CD8-positive, alpha-beta memory T cell (primary cell): ENCODE data around the gene CAPN15. TPM values are rescaled to one million over a fixed set of nuclear protein-coding genes. Genes with fewer than 3 reads are reported as not detected.
A peak's percentile ranks its signal among the peaks of the same experiment; 100 is the strongest.

ENCODE experiments used
- CTCF ChIA-PET: fragments of 350-600 bp; sonication (Branson Sonifier 250); formaldehyde crosslinking; loops from one replicate; lab custom pipeline; 2021; ENCODE audit warnings: antibody characterized with exemption; lab: Charles Lee
- POLR2A ChIA-PET: fragments of 350-600 bp; sonication (Branson Sonifier 250); formaldehyde crosslinking; loops from one replicate; lab custom pipeline; 2021; ENCODE audit warnings: antibody characterized with exemption; lab: Charles Lee
- DNase-seq, 5 donors: peaks; one replicate each; pipeline versions ENCODE4 v3.0.0 to v3.0.0-alpha.2; 2020 to 2022; ENCODE audit warnings: mixed read lengths in 1 of 5
- H3K27ac ChIP-seq: one replicate; pipeline ENCODE4 v1.7.0; 2013; ENCODE audit warnings: low read depth, mild to moderate bottlenecking, low read length, moderate library complexity
- H3K27me3 ChIP-seq: 2 replicates; pipeline ENCODE4 v1.7.0; 2013; ENCODE audit warnings: low read length, mild to moderate bottlenecking; ENCODE audit not compliant: insufficient read depth, poor library complexity, severe bottlenecking
- H3K36me3 ChIP-seq: 2 replicates; pipeline ENCODE4 v1.7.0; 2013; ENCODE audit warnings: mild to moderate bottlenecking, low read length, moderate library complexity; ENCODE audit not compliant: insufficient read depth
- H3K4me1 ChIP-seq: 2 replicates; pipeline ENCODE4 v1.7.0; 2013; ENCODE audit warnings: mild to moderate bottlenecking, low read length, moderate library complexity; ENCODE audit not compliant: insufficient read depth
- H3K4me3 ChIP-seq: 2 replicates; pipeline ENCODE4 v1.7.0; 2013; ENCODE audit warnings: mild to moderate bottlenecking, low read length
- H3K9me3 ChIP-seq: 2 replicates; pipeline ENCODE4 v1.7.0; 2013; ENCODE audit warnings: mild to moderate bottlenecking, low read length
- H3K27ac Mint-ChIP-seq, 8 donors: one replicate each; pipeline ENCODE4 v1.8.0; 2020 to 2021; ENCODE audit warnings: mixed read lengths in 8 of 8, mild to moderate bottlenecking in 6 of 8, inconsistent platforms in 3 of 8, moderate library complexity in 3 of 8
- H3K27me3 Mint-ChIP-seq, 2 donors: one replicate each; pipeline ENCODE4 v1.8.0; 2020 to 2021; ENCODE audit warnings: mixed read lengths in 2 of 2, mild to moderate bottlenecking in 1 of 2, moderate library complexity in 1 of 2
- H3K36me3 Mint-ChIP-seq, 3 donors: one replicate each; pipeline ENCODE4 v1.8.0; 2020 to 2021; ENCODE audit warnings: mixed read lengths in 3 of 3, inconsistent platforms in 1 of 3, mild to moderate bottlenecking in 1 of 3
- H3K4me1 Mint-ChIP-seq, 3 donors: one replicate each; pipeline ENCODE4 v1.8.0; 2020 to 2021; ENCODE audit warnings: mixed read lengths in 3 of 3, inconsistent platforms in 1 of 3, mild to moderate bottlenecking in 1 of 3
- H3K4me3 Mint-ChIP-seq, 7 donors: one replicate each; pipeline ENCODE4 v1.8.0; 2020 to 2021; ENCODE audit warnings: mixed read lengths in 7 of 7, mild to moderate bottlenecking in 6 of 7, moderate library complexity in 4 of 7, inconsistent platforms in 2 of 7
- H3K9me3 Mint-ChIP-seq, 5 donors: one replicate each; pipeline ENCODE4 v1.8.0; 2020 to 2022; ENCODE audit warnings: mixed read lengths in 5 of 5, mild to moderate bottlenecking in 3 of 5, moderate library complexity in 2 of 5, inconsistent platforms in 1 of 5
- polyA plus RNA-seq: library from polyadenylated mRNA; unstranded; fragments of 300-500 nt; fragmentation: Illumina TruSeq; gene quantifications from one replicate; pipeline ENCODE4 v1.2.3, GENCODE V29; 2021
- total RNA-seq, 2 experiments: library from RNA; stranded (reverse); gene quantifications; one replicate each; pipeline ENCODE4 v1.2.3, GENCODE V29; 2021

Gene CAPN15
- total and polyA plus RNA-seq, 3 experiments from 2014 or later: 15.5 to 98.6 (median 91.9) TPM

DNA sequence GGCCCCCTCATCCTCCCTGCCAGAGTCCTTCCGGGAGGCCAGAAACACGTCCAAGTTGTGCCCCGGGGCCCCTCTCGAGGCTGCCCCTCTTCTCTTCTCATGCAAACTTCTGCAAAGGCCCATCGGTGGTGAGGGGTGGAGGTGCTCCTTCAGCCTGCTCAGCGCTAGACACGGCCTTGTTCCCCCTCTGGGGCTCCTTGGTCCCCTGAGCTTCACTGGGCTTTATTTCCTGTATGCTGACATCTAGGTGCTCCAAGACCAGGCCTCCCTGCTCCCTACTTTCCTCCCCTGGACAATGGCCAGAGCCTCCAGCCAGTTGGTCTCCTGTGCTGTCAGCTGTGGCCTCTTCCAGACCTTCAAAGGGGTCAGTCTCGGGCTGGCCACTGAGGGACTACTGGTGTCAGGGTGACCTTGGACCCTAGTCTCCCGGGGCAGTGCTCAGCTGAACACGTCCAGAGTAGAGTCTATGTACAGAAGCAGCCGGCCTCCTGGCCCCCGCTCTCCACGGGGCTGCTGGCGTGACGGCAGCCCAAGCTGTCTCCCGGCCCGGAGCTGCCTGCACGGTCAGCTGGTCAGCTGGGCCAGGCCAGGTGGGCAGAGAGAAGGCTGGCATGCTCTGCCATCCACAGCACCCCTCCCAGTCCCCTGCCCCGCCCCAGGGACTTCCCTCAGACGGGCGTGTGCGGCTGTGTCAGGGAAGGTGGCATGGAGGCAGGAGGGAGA, 30.9 kb downstream of the CAPN15 start:
- H3K27ac ChIP-seq: no peak overlapping the region
- peaks cover 11% of the 10 kb centered on the region for H3K27me3 ChIP-seq
- H3K36me3 ChIP-seq: no peaks in the 10 kb centered on the region
- H3K4me3 Mint-ChIP-seq: peak overlapping the region in 1 of 7 donors; percentile 23
- peaks cover 0 to 4% (median 0%) of the 10 kb centered on the region in 3 donors for H3K36me3 Mint-ChIP-seq
- ChIA-PET CTCF (no interaction called here), POLR2A (interaction anchor here (0.5 kb wide), 1 partner anchor 25 kb away, joined by 3 read pairs; no protein-coding TSS in a partner anchor)
- no peak overlapping the region for H3K4me3 ChIP-seq
- H3K27ac Mint-ChIP-seq: no peak overlapping the region
- H3K9me3 ChIP-seq: no peaks in the 10 kb centered on the region
- DNase-seq: no peak
- H3K4me1 Mint-ChIP-seq: no peaks in the 10 kb centered on the region
- peaks cover 3 to 4% of the 10 kb centered on the region in 2 donors for H3K27me3 Mint-ChIP-seq
- no peaks in the 10 kb centered on the region for H3K9me3 Mint-ChIP-seq
- no peaks in the 10 kb centered on the region for H3K4me1 ChIP-seq

DNA sequence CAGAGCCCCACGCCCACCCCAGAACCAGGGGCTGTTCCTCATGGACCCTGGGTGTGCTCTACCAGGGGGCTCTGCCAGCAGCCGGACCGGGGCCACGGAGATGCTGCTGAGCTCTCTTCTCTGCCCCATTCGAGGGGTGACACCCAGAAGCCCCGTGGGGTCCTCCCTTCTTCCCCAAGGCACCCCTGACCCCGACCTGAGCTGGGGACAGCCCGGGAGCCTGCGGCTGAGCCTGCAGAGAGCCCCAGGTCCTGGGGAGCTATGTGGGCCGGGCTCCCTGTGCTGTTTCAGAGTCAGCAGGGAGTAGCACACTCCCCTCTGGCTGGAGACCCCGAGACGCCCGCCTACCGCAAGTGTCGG, 31.5 kb downstream of the CAPN15 start:
- no peak overlapping the region for H3K27ac ChIP-seq
- Mint-ChIP-seq H3K9me3 (no peaks in the 10 kb centered on the region), H3K4me1 (no peaks in the 10 kb centered on the region), H3K27me3 (peaks cover 3 to 4% of the 10 kb centered on the region in 2 donors), H3K36me3 (peaks cover 0 to 4% (median 0%) of the 10 kb centered on the region in 3 donors), H3K27ac (no peak overlapping the region), H3K4me3 (no peak overlapping the region)
- no peaks in the 10 kb centered on the region for H3K9me3 ChIP-seq
- peaks cover 11% of the 10 kb centered on the region for H3K27me3 ChIP-seq
- ChIA-PET CTCF (no interaction called here), POLR2A (interaction anchor here (0.5 kb wide), 1 partner anchor 25 kb away, joined by 3 read pairs; no protein-coding TSS in a partner anchor)
- no peak for DNase-seq
- no peak overlapping the region for H3K4me3 ChIP-seq
- no peaks in the 10 kb centered on the region for H3K36me3 ChIP-seq
- no peaks in the 10 kb centered on the region for H3K4me1 ChIP-seq

DNA sequence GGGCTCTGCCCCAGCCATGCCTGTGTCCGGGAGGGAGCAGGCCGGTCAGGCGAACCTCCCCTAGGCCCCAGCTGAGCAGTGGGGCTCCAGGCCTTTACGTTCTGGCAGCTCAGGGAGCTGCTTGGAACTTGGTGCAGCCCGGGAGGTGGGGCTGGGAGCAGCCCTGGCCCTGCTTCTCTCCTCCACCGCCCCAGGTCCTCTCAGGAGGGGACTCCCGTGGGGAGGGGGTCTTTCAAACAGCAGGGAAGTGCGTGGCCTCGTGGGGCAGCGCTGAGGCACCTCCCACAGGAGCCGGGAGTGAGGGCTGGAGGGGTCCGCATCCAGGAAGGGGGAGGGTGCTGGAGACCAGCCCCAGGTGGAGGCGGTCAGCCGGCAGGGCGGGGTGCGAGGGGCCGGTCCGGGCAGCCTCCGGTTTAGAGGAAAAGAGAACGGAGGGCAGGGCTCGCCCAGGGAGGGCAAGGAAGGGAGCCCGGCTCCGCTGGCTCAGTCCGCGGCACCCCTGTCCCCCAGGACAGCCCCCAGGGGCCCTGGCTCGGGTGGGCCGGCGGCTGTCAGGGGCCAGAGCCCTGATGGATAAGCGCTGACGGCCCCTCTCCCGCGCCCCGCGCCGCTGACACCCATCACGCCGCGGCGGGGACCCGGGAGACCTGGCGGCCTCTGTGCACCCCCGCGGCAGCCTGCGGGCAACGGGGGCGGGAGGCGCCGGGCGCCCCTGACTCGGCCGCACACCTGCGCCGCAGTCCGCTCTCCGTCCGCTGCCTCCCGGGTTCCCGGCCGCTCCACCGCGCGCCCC, 32.1 kb downstream of the CAPN15 start:
- POLR2A ChIA-PET: no interaction called here

DNA sequence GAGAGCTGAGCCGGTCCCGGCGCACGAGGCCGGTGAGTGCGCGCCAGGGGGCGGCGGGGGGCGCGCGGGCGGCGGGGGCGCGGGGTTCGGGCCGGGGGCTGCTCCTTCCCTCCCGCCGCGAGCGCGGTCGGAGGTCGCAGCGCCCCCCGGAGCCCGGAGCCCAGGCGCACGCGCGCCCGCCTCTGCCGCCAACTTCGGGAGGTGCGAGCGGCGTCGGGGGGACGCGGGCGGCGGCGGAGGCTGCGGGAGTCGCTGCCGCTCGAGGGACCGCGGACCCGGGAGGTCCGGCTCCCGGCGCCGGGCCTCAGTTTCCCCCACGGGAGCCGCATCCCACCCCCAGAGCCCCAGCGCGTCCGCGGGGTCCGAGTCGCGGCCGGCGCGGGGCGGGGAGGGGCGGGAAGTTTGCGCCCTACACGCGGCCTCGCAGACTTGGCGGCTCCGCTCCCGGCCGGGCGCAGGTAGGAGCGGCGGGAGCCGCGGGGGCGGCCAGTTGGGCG, 32.7 kb downstream of the CAPN15 start, which contains the start of gene PRR35:
Gene PRR35, plus strand, starts transcription at position 191 of the 497 bp plus-strand sequence. CDS start 2,901 bp downstream, outside the sequence.
- H3K4me3 ChIP-seq: no peak within 1 kb of the TSS
- no peak within 1 kb of the TSS for H3K27ac ChIP-seq
- H3K9me3 ChIP-seq: no peaks in the 10 kb centered on the region
- no peaks in the 10 kb centered on the region for H3K4me1 ChIP-seq
- Mint-ChIP-seq H3K27me3 (peaks cover 3 to 4% of the 10 kb centered on the region in 2 donors), H3K9me3 (no peaks in the 10 kb centered on the region), H3K27ac (no peak within 1 kb of the TSS), H3K4me3 (no peak within 1 kb of the TSS), H3K4me1 (no peaks in the 10 kb centered on the region), H3K36me3 (no peaks in the 10 kb centered on the region)
- no peaks in the 10 kb centered on the region for H3K36me3 ChIP-seq
- H3K27me3 ChIP-seq: peaks cover 11% of the 10 kb centered on the region
- DNase-seq: no peak
- ChIA-PET POLR2A (no interaction called here), CTCF (no interaction called here)

More for the DNA sequence above, 32.1 kb downstream of the CAPN15 start:
- Mint-ChIP-seq H3K4me3 (no peak overlapping the region), H3K36me3 (no peaks in the 10 kb centered on the region), H3K4me1 (no peaks in the 10 kb centered on the region), H3K27me3 (peaks cover 3 to 4% of the 10 kb centered on the region in 2 donors), H3K9me3 (no peaks in the 10 kb centered on the region), H3K27ac (no peak overlapping the region)
- CTCF ChIA-PET: no interaction called here
- Histone ChIP-seq H3K36me3 (no peaks in the 10 kb centered on the region), H3K27me3 (peaks cover 11% of the 10 kb centered on the region), H3K4me1 (no peaks in the 10 kb centered on the region), H3K4me3 (no peak overlapping the region), H3K27ac (no peak overlapping the region), H3K9me3 (no peaks in the 10 kb centered on the region)
- DNase-seq: no peak

DNA sequence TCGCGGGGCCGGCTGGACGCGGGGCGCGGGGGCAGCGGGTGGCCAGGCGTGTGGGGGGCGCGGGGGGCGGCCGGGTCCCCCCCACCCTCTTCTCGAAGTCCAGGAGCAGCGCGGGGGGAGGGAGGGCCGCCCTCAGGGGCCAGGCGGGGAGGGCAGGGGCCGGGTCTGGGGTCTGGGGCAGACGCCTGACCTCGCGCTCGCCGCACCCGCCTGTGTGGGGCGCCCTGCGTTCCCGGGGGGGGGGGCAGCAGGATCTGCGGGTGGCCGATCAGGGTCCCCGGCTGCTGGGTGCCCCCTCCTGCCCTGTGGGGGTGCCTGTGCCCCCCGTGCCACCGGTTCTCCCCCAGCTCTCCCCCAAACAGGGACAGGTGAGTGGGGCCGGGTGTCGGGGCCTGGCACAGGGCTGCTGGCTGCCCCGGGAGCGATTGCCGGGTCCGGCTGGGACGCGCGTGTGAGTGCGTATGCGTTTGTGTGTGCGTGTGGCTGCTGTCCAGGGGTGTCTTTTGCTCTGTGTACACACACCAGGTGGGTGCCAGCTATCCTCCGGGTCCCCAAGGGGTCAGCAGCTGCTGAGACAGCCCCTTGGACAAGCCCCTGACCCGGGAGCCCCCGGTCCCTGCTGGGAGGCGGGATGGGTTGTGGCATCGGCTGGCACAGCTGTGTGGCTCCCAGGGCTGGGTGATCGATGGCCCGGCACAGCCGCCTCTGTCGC, 33.3 kb downstream of the CAPN15 start:
- H3K4me3 Mint-ChIP-seq: no peak overlapping the region
- DNase-seq: no peak
- H3K4me1 Mint-ChIP-seq: no peaks in the 10 kb centered on the region
- H3K27me3 Mint-ChIP-seq: peaks cover 3 to 4% of the 10 kb centered on the region in 2 donors
- Histone ChIP-seq H3K9me3 (no peaks in the 10 kb centered on the region), H3K27me3 (peaks cover 11% of the 10 kb centered on the region), H3K4me3 (no peak overlapping the region), H3K36me3 (no peaks in the 10 kb centered on the region), H3K27ac (no peak overlapping the region), H3K4me1 (no peaks in the 10 kb centered on the region)
- POLR2A ChIA-PET: no interaction called here
- no peak overlapping the region for H3K27ac Mint-ChIP-seq
- CTCF ChIA-PET: no interaction called here
- H3K9me3 Mint-ChIP-seq: no peaks in the 10 kb centered on the region
- no peaks in the 10 kb centered on the region for H3K36me3 Mint-ChIP-seq

DNA sequence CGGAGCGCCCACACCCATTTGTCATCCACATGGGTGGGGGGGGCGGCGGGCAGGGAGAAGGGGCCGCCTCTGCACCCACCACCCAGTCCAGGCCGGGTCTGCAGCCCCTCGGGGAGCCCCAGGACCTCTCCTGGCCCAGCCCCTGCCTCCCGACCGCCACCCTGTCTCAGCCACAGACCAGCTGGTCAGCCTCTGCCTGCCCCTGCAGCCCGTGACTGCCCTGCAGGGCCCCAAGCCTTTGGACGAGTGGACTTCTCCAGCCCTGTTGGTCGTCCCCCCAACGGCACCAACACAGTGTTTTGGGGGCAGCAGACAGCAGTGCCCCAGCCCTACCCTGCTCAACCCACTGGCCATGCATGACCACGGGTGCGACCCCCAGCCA, 33.9 kb downstream of the CAPN15 start:
- Mint-ChIP-seq H3K36me3 (no peaks in the 10 kb centered on the region), H3K4me1 (peaks cover 0 to under 1% (median under 1%) of the 10 kb centered on the region in 3 donors), H3K4me3 (no peak overlapping the region), H3K27ac (no peak overlapping the region), H3K9me3 (no peaks in the 10 kb centered on the region), H3K27me3 (peaks cover 3 to 4% of the 10 kb centered on the region in 2 donors)
- POLR2A ChIA-PET: no interaction called here
- Histone ChIP-seq H3K36me3 (no peaks in the 10 kb centered on the region), H3K27me3 (peaks cover 11% of the 10 kb centered on the region), H3K4me3 (no peak overlapping the region), H3K4me1 (peaks cover 3% of the 10 kb centered on the region), H3K9me3 (no peaks in the 10 kb centered on the region), H3K27ac (no peak overlapping the region)
- CTCF ChIA-PET: no interaction called here
- DNase-seq: no peak

DNA sequence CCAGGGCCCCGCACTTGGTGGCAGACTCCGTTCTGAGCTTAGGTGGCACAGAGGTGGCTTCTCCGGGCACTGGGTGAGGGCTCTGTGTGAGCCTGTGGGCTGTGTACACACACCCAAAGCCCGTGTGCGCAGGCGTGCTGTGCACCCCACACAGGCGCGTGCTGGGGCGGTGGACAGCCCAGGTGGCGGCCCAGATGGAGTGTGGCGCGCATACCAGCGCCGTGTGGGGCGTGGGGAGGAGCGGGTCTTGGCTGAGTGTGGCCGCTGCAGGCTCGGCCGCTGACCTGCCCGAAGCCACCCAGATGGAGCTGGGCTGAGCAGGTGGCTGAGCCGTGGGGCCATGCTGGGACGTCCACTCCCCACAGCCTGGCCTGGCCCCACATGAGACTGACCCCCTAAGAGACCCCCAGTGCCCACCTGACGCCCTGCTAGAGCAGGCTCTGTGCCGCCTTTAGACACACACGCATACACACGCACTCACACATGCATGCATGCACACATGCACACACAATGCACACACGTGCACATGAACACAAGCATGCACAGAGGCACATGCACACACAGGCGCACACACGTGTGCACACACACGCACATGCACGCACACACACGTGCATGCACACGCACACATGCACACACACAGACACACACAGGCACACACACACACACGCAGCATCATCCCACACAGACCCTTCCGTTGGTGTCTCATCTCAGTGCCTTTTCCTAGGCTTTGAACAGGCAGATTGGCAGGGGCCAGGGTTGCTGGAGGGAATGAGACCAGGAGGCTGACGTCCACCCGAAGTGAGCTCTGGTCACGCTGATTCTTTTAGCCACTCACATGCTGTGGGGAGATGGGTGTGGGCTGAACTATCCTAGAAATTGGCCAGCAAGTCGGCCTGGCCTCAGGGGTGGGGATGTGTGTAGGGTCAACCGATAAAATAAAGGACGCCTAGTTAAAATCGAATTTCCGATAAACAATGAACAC, 34.7 kb downstream of the CAPN15 start:
- Mint-ChIP-seq H3K27ac (peak overlapping the region in 2 of 8 donors; percentile 37 to 45), H3K27me3 (peaks cover 3 to 6% of the 10 kb centered on the region in 2 donors), H3K4me3 (peak overlapping the region in 1 of 7 donors; percentile 27), H3K36me3 (no peaks in the 10 kb centered on the region), H3K9me3 (no peaks in the 10 kb centered on the region), H3K4me1 (peaks cover 8 to 9% (median 9%) of the 10 kb centered on the region in 3 donors)
- no peak overlapping the region for H3K4me3 ChIP-seq
- no peaks in the 10 kb centered on the region for H3K9me3 ChIP-seq
- no peaks in the 10 kb centered on the region for H3K36me3 ChIP-seq
- CTCF ChIA-PET: no interaction called here
- no peak for DNase-seq
- H3K27me3 ChIP-seq: peaks cover 11% of the 10 kb centered on the region
- peaks cover 12% of the 10 kb centered on the region for H3K4me1 ChIP-seq
- POLR2A ChIA-PET: interaction anchor here (0.6 kb wide), 1 partner anchor 50 kb away, joined by 5 read pairs; no protein-coding TSS in a partner anchor
- no peak overlapping the region for H3K27ac ChIP-seq
